ENCODE results near the gene LENG9.

DNA sequence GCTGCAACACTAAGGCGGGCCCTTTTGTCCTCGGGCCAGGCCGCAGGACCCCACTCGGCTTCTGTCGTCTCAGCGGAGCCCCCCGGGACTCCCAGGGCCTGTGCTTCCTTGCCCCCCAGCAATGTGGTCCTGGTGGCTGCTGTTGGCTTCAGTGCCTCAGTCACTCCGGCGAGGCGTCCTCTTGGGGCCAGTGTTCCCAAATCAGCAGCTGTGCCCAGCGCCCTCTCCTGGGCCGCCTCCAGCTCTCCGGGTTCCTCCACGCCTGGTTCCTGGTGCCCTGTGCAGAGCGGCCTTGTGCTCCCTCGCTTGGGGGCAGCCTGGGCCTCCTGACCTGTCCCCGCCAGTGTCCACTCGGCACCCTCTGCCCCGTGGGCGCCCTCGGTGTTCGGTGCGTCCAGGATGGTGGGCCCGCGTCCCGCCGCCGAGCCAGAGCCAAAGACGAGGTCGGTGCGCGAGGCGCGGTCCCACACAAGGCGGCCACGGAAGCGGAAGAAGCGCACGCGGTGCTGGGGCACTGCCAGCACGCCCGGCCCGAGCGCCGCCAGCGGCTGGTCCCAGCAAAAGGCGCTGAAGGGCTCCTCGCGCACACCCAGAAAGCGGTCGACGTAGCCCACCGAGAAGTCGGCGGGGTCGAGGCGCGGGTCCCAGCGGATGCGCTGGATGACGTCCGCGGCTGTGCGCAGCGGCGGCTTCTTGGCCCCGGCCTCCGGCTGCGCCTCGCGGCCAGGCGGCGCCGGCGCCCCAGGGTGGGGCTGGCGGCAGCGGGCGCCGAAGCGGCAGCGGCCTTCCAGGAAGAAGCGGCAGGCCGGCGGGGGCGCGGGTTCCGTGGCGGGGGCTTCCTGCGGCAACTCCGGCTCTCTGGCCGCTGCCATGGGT, 685 bp downstream of the LENG9 start:
- peak; percentile 18 for TF ChIP-seq POLR2A (IDR thresholded peaks at IDR 0.05; ENCODE audit: low read depth, low read length)
- peak; percentile 37; the same call in 1 of the 2 replicates for TF ChIP-seq TAF1 (IDR thresholded peaks at IDR 0.05; ENCODE audit: low read depth, low read length)
- no peak; the same call in none of the 2 replicates for TF ChIP-seq POLR2AphosphoS5 (IDR thresholded peaks at IDR 0.05; ENCODE audit: low read depth, low read length)
- peak; percentile 35; the same call in 1 of the 2 replicates for TF ChIP-seq POU2F2 (IDR thresholded peaks at IDR 0.05; ENCODE audit: low read depth, low read length)
- TF ChIP-seq PAX5 (IDR thresholded peaks at IDR 0.05; ENCODE audit: insufficient read depth, low read length, severe bottlenecking): no peak
